ENCODE measurements around the gene ALK.

DNA sequence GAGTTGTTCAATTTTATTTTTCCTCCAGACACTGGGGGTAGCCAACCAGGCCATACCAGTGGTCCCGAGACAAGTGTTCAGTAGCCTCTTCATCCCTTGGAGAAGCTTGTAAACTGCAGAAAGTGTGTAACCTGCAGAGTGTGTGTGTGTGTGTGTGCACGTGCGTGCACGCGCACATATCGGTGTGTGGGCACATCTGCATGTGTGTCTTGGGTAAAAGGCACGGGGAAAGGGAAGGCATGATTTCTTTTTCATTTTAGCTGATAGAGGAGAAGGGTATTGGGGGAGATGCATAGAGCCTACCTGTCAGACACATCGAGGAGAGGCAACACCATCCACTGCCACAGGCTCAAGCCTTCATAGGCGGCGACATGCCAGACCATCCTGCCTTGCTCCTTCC is 624.8 kb downstream of the ALK start:
- TF ChIP-seq, protein P1, sequence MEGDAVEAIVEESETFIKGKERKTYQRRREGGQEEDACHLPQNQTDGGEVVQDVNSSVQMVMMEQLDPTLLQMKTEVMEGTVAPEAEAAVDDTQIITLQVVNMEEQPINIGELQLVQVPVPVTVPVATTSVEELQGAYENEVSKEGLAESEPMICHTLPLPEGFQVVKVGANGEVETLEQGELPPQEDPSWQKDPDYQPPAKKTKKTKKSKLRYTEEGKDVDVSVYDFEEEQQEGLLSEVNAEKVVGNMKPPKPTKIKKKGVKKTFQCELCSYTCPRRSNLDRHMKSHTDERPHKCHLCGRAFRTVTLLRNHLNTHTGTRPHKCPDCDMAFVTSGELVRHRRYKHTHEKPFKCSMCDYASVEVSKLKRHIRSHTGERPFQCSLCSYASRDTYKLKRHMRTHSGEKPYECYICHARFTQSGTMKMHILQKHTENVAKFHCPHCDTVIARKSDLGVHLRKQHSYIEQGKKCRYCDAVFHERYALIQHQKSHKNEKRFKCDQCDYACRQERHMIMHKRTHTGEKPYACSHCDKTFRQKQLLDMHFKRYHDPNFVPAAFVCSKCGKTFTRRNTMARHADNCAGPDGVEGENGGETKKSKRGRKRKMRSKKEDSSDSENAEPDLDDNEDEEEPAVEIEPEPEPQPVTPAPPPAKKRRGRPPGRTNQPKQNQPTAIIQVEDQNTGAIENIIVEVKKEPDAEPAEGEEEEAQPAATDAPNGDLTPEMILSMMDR (IDR thresholded peaks at IDR 0.05) = no peak
- TF ChIP-seq POLR2A (IDR thresholded peaks at IDR 0.05) = no peak
